Measurements from ENCODE around the gene SEBOX.
A peak's percentile ranks its signal among the peaks of the same experiment; 100 is the strongest.

Gene SEBOX

DNA sequence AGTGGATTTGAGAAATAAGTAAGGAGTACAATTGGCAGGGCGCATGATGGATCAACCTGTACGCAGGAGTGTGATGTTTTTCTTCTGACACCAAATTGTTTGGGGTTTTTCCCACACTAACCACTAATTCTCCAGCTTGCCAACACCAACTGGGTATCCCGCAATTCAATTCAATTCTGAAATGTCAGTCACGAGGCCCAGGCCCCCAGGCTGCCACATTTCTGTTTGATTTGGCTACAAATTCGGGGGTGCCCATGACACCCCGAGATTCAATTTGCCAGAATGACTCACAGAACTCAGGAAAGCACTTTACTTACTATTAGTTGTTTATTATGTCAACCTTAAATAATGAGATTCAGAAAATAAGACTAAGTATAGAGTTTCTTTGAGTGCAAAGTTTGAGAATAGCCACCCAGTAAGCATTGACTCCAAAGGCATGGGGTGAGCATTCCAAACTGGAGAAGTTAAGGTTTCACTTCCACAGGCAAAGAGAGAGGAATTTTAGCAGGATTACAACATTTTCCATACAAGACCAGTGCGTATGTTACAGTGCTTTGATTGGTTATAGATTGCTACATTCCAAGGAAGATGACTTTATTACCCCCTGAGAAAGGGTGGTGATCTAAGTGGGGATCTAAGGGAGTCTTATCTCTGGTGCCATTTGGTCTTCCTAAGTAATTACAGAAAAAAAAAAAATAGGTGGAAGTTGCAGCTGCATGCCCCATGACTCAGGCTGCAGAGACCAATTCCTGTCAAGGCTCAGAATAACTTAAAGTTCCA lies 29.5 kb upstream of the SEBOX start:
- DNase-seq (ENCODE audit: extremely low read depth in 1 of 2, low read depth in 1 of 2) = no peak

GRCh38 chr17:28392491-28392890 lies 27.5 kb upstream of the SEBOX start:
- no peak for DNase-seq (ENCODE audit: extremely low read depth in 1 of 2, low read depth in 1 of 2)

DNA sequence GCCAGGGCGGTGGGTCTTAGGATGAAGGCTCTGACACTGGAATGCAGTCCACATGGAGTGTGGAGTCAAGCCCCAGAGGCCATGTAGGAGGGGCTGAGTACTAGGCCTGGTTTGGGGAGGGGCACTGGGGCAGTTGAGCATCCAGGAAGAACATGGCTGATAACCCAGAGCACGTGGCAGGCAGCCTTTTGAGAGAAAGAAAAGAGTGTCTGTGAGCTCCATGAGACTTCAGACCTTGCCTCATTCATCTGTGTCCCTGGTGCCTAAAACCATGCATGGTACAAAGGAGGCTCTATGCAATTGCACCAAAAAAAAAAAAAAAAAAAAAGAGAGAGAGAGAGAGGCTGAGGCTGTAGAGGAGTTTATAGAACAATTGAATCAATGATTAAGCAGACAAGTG lies 26.4 kb upstream of the SEBOX start:
- no peak for DNase-seq (ENCODE audit: extremely low read depth in 1 of 2, low read depth in 1 of 2)

GRCh38 chr17:28390984-28391383 lies 26.0 kb upstream of the SEBOX start:
- no peak for DNase-seq (ENCODE audit: extremely low read depth in 1 of 2, low read depth in 1 of 2)

DNA sequence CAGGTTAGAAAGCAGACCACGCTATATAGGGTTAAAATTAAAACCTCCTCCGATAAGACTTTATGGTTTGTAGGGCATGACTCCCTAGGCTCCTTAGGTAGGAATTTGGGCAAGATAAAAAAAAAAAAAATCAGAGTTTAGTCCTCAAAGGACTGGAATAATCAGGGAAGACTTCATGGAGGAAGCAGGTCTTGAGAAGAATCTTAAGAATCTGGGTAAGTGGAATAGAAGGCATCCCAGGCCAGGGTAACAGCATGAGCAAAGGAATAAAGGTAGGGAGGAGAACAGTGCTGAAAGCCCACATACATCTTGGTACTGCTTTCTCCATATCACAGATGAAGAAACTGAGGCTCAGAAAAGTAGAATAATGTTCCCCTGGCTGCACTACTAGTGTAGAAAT lies 25.6 kb upstream of the SEBOX start:
- DNase-seq (ENCODE audit: extremely low read depth in 1 of 2, low read depth in 1 of 2) = no peak

DNA sequence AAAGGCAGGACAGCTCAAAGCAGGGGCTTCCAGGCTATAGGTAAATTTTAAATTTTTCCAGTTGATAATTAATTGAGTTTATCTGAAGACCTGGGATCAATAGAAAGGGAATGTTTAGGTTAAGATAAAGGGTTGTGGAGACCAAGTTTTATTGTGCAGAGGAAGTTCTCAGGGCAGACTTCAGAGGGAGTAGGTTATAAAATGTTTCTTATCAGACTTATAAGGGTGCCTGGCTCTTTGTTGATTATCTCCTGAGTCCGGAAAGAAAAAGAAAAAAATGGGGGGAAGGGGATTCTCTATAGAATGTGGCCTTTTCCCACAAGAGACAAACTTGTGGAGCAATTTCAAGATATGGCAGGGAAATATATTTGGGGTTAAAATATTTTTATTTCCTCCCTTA lies 25.1 kb upstream of the SEBOX start:
- no peak for DNase-seq (ENCODE audit: extremely low read depth in 1 of 2, low read depth in 1 of 2)

GRCh38 chr17:28388106-28388505 lies 23.1 kb upstream of the SEBOX start:
- DNase-seq (ENCODE audit: extremely low read depth in 1 of 2, low read depth in 1 of 2) = no peak

DNA sequence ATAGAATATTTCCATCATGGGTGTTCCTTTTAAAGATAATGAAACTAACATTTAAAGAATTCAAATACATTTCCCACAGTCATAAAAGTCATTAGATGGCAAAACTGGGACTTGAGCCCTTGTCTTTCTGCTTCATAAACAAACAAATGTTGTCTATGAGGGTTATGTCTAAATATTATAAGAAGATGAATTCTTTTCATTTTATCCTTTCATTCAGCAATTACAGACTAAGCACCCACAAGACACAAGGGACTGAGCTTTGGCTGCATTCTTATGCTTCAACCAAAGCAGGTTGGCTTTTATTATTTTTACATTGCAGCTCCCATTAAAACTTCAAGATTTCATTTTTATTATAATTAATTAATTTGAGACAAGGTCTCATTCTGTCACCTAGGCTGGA lies 21.4 kb upstream of the SEBOX start:
- no peak for DNase-seq (ENCODE audit: extremely low read depth in 1 of 2, low read depth in 1 of 2)

DNA sequence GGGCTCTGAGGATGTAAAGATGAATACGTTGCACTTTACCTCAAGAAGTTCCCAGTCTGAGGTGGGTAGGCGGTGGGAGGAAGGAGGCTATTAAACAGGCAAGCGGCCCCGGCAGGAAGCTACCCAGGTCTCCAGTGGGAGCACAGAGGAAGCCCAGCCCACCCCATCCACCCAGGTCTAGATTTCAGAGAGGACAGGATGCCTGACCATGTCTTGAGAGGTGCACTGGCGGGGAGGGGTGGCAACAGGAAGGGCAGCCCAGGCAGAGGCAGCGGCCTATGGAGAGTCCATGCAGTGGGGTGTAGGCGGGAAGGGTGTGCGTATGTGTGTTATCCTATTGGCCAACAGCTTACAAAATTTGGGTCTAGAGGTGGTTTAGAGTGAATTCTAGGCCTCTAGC lies 20.4 kb upstream of the SEBOX start:
- DNase-seq (ENCODE audit: extremely low read depth in 1 of 2, low read depth in 1 of 2) = no peak

GRCh38 chr17:28385037-28385400 lies 20.0 kb upstream of the SEBOX start:
- no peak for DNase-seq (ENCODE audit: extremely low read depth in 1 of 2, low read depth in 1 of 2)

- DNase-seq (ENCODE audit: extremely low read depth in 1 of 2, low read depth in 1 of 2) = peak; percentile 41 to 47
Observed at GRCh38 chr17:28384281-28385036, 19.5 kb upstream of the SEBOX start.

DNA sequence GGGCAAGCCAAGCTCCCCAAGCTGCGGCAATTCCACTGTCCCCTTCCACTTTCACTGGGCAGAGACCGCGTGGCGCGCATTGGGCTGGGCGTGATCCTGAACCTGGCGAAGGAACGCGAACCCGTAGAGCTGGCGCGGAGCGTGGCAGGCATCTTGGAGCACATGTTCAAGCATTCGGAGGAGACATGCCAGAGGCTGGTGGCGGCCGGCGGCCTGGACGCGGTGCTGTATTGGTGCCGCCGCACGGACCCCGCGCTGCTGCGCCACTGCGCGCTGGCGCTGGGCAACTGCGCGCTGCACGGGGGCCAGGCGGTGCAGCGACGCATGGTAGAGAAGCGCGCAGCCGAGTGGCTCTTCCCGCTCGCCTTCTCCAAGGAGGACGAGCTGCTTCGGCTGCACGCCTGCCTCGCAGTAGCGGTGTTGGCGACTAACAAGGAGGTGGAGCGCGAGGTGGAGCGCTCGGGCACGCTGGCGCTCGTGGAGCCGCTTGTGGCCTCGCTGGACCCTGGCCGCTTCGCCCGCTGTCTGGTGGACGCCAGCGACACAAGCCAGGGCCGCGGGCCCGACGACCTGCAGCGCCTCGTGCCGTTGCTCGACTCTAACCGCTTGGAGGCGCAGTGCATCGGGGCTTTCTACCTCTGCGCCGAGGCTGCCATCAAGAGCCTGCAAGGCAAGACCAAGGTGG lies 16.3 kb upstream of the SEBOX start:
- no peak for DNase-seq (ENCODE audit: extremely low read depth in 1 of 2, low read depth in 1 of 2)

- no peak for DNase-seq (ENCODE audit: extremely low read depth in 1 of 2, low read depth in 1 of 2)
Observed at GRCh38 chr17:28379814-28380801, 15.1 kb upstream of the SEBOX start.

DNA sequence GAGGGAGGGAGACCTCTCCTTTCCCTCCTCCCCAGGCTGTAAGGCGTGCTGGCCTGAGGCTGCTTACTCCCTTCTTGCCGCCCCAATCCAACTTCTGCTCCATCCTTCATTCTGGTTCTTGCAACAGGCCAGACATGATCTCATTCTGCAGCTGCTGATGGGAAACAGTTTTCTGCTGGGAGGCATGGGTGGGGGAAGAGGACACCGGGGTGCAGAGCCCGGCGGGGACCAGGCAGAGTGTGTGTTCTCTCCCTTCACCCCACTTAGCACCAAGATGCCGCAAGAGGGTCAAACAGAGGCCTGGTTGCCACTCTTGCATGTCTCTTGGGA lies 7.9 kb upstream of the SEBOX start:
- no peak for DNase-seq (ENCODE audit: extremely low read depth in 1 of 2, low read depth in 1 of 2)

- DNase-seq (ENCODE audit: extremely low read depth in 1 of 2, low read depth in 1 of 2) = no peak
Observed at GRCh38 chr17:28372203-28372944, 7.4 kb upstream of the SEBOX start.

GRCh38 chr17:28371245-28372202 lies 6.5 kb upstream of the SEBOX start, which contains the start of gene SARM1:
TSS of gene SARM1 (plus strand) at chr17:28371694. CDS start at chr17:28372033, 339 bp downstream.
- DNase-seq (ENCODE audit: extremely low read depth in 1 of 2, low read depth in 1 of 2) = peak; percentile 78 to 91

GRCh38 chr17:28370744-28371103 lies 5.7 kb upstream of the SEBOX start:
- DNase-seq (ENCODE audit: extremely low read depth in 1 of 2, low read depth in 1 of 2) = no peak

- DNase-seq (ENCODE audit: extremely low read depth in 1 of 2, low read depth in 1 of 2) = no peak
Observed at GRCh38 chr17:28370035-28370743, 5.2 kb upstream of the SEBOX start, which contains the start of gene VTN. TSS of gene VTN (minus strand) at chr17:28370307. CDS start at chr17:28370203, 104 bp downstream.

Measured in stimulated activated CD8-positive, alpha-beta memory T cell treated with anti-CD3 and anti-CD28 coated beads, Interleukin-7, amount 100 ng/mL, for 48 hours (primary cell).